ENCODE measurements around the gene AGPS.

AGPS gene

GRCh38 chr2:177553176-177553884 lies 160.8 kb downstream of the AGPS start:
- DNase-seq: peak; percentile 50

GRCh38 chr2:177554365-177554764 lies 161.8 kb downstream of the AGPS start:
- no peak for DNase-seq

- DNase-seq: no peak
Observed at GRCh38 chr2:177556153-177556552, 163.6 kb downstream of the AGPS start.

- DNase-seq: no peak
Observed at GRCh38 chr2:177557794-177558193, 165.2 kb downstream of the AGPS start.

GRCh38 chr2:177559638-177560037 lies 167.1 kb downstream of the AGPS start:
- DNase-seq: no peak

- DNase-seq: no peak
Observed at GRCh38 chr2:177568390-177568789, 175.8 kb downstream of the AGPS start.

- peak; percentile 73 for DNase-seq
Observed at GRCh38 chr2:177568893-177569292, 176.3 kb downstream of the AGPS start.

- peak; percentile 95 for DNase-seq
Observed at GRCh38 chr2:177572236-177572671, 179.7 kb downstream of the AGPS start.

- peak; percentile 65 for DNase-seq
Observed at GRCh38 chr2:177573120-177573519, 180.5 kb downstream of the AGPS start.

GRCh38 chr2:177574356-177574755 lies 181.8 kb downstream of the AGPS start:
- DNase-seq: no peak

- DNase-seq: no peak
Observed at GRCh38 chr2:177575358-177575757, 182.8 kb downstream of the AGPS start.

- DNase-seq: no peak
Observed at GRCh38 chr2:177577075-177577474, 184.5 kb downstream of the AGPS start.

- DNase-seq: no peak
Observed at GRCh38 chr2:177578454-177578853, 185.9 kb downstream of the AGPS start.

GRCh38 chr2:177579486-177580036 lies 187.0 kb downstream of the AGPS start:
- DNase-seq: no peak

- DNase-seq: no peak
Observed at GRCh38 chr2:177582000-177582399, 189.4 kb downstream of the AGPS start.

- no peak for DNase-seq
Observed at GRCh38 chr2:177584030-177584692, 191.6 kb downstream of the AGPS start.

- DNase-seq: peak; percentile 79
Observed at GRCh38 chr2:177585234-177585863, 192.8 kb downstream of the AGPS start.

GRCh38 chr2:177586154-177586553 lies 193.6 kb downstream of the AGPS start:
- DNase-seq: no peak

GRCh38 chr2:177587371-177587770 lies 194.8 kb downstream of the AGPS start:
- DNase-seq: no peak

GRCh38 chr2:177588671-177589070 lies 196.1 kb downstream of the AGPS start:
- DNase-seq: no peak

GRCh38 chr2:177589186-177589585 lies 196.6 kb downstream of the AGPS start:
- DNase-seq: no peak

GRCh38 chr2:177592397-177592796 lies 199.8 kb downstream of the AGPS start:
- no peak for DNase-seq

GRCh38 chr2:177592945-177593344 lies 200.4 kb downstream of the AGPS start:
- DNase-seq: no peak

- no peak for DNase-seq
Observed at GRCh38 chr2:177593402-177593801, 200.8 kb downstream of the AGPS start.
